RPMI8226 (cell line): Measurements from ENCODE around the gene FMN2.
"Not testable (repeated sequence)": the region's sequence is repeated elsewhere in the genome, so short reads cannot be mapped to it uniquely, and the experiment has no call there.

Source experiments
- DNase-seq: peaks from one replicate; pipeline ENCODE4 v3.0.0-alpha.2; 2015

FMN2 gene

GRCh38 chr1:240387051-240387450 lies 295.4 kb downstream of the FMN2 start:
- no peak for DNase-seq

DNA sequence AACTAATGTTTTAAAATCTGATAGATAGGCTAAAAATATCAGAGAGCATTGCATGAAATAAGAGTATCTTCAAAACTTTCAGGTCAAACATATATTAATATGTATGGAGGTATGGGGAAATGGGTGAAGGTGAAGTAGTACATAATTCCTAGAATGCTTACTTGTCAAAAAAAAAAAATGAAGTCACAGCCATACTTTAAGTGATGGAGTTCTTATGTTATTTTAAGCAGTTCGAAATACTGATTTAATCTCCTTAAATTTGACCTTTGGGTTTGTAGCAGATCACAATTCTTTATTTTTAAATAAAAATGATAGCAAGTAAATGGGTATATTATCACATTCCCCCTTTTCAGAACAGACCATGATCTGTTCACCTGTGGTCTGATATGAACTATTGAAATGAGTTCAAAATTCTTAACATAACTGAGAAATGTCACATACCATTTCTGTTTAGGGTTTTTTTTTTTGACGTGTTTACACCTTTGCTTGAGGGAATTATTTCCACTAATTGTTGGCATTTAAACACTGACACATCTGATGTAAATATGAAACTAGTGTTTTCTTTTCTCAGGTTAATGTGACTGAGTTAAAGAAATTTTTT lies 300.1 kb downstream of the FMN2 start:
- DNase-seq: no peak

DNA sequence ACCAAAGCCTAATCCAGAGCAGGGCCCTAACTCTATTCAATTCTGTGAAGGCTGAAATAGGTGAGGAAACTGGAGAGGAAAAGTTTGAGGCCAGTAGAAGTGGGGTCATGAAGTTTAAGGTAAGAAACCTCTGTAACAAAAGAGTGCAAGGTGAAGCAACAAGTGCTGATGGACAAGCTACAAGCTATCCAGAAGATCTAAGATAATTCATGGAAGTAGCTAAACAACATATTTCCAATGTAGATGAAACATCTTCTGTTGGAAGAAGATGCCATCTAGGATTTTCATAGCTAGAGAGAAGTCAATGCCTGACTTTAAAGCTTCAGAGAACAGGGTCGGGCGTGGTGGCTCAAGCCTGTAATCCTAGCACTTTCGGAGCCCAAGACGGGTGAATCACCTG lies 302.7 kb downstream of the FMN2 start:
- no peak for DNase-seq

- no peak for DNase-seq
Observed at GRCh38 chr1:240395336-240395735, 303.7 kb downstream of the FMN2 start.

DNA sequence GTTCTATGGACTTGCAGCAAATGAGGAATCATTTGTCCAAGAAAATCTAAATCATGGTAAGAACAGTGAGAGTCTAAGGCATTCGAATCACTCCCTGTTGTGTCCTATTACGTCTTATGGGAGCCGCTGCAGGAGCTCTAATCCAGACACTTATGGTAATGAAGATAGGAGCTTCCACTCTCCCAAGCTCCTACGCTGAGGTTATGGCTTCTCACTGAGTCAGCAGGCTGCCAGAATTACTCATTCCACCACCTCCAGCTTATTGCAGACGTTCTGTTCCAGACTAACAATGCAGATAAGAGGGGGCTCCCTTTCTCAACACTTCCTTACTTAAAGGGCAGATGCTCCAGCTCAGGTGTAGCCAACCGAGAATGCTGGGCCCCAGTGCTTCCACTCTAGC lies 307.7 kb downstream of the FMN2 start:
- no peak for DNase-seq

DNA sequence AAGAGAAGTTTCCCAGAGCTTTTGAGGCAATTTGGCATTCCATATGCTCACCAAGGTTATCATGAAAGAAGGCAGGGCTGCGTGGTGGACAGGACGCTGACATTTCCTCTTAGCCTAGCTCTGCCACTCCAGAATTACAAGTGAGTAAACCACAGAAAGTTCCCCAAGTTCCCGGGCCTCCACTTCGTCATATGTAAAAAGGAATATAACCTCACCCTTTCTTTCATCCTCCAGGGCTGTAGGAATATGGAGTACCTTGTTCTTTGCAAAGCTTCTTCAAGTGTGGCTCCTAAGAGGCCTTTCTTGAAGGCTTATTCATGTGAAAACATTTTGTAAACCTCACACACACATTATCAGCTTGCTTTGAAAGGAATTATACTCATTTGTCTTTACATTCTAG lies 310.0 kb downstream of the FMN2 start:
- DNase-seq: no peak

GRCh38 chr1:240402326-240402725 lies 310.6 kb downstream of the FMN2 start:
- DNase-seq: no peak

- DNase-seq: no peak
Observed at GRCh38 chr1:240404286-240404685, 312.6 kb downstream of the FMN2 start.

DNA sequence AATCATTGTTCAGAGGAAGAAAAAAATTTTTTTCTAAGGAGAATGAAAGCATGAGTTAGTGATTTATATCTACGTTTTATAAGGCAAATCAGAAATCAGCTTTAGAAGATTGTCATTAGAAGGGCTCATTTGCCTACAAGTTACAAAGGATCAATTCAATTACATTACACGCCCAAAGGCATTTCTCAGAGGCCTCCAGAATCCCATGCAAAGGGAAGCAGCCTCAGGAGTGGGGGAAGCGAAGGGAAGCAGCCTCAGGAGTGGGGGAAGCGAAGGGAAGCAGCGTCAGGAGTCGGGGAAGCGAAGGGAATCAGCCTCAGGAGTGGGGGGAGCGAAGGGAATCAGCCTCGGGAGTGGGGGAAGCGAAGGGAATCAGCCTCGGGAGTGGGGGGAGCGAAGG lies 314.1 kb downstream of the FMN2 start:
- DNase-seq: no peak

GRCh38 chr1:240407407-240407806 lies 315.7 kb downstream of the FMN2 start:
- DNase-seq: no peak

GRCh38 chr1:240409615-240410014 lies 317.9 kb downstream of the FMN2 start:
- DNase-seq: no peak

GRCh38 chr1:240413732-240414131 lies 322.0 kb downstream of the FMN2 start:
- no peak for DNase-seq

DNA sequence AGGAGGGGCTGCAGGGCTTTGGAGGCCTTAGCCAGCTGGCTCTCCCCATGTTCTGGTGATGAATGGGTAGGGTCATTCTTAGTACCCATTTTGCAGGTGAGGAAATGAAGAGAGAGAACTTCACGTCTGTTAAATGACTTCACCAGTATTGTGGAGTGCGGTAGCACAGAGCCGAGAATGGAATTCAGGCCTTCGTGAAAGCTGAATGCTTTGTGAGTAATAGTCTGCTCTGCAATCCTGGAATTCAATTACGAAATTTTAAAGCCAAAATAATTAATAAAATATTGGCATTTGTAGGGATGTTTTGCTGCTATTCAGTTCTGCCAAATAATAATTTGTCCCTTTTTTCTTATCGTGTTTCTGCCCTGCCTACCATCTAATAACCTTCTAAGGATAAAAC lies 322.6 kb downstream of the FMN2 start:
- no peak for DNase-seq

DNA sequence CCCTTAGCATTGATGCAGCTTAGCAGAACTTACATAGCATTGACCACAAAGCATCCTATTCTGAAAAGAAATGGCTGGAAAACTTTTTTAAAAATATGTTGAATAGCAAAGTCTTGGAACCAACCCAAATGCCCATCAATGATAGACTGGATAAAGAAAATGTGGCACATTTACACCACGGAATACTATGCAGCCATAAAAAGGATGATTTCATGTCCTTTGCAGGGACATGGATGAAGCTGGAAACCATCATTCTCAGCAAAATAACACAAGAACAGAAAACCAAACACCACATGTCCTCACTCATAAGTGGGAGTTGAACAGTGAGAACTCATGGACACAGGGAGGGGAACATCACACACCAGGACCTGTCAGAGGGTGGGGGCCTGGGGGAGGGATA lies 323.3 kb downstream of the FMN2 start:
- not testable (repeated sequence) for DNase-seq

DNA sequence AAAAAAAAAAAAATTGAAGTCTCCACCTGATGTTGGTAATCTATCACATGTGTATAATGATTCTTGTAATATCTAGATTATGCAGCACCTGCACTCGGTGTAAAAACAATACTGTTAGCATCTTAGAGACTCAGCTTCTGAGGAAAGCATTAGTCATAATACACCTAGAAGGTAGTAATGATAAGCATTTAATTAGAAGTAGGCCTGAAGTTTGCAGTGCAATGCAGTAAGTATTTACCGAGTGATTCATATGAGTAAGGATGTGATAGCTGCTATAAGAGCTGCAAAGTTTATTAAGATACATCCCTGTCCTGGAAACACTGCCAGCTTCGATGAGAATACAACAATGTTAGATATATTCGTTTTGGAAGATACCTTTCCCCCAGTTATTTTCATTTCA lies 323.8 kb downstream of the FMN2 start:
- DNase-seq: no peak

DNA sequence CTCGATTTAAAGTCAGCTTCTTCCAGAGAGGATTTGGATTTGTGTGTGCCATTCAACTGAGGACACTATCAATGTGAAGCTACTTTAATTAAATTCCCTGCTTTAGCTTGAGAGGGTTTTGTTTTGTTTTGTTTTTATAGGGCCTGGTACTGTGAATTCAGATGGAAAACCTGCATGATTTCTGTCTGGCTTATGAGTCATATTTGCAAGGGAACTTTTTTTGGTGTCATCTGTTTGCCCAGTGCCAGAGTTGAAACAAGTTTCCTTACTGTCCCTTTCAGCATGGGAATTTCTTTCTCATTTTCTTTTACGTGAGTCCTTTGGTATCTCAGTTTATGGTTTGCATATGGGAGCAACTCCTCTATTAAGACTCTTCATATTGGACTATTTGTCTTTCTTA lies 325.6 kb downstream of the FMN2 start:
- DNase-seq: no peak

GRCh38 chr1:240420766-240421165 lies 329.1 kb downstream of the FMN2 start:
- DNase-seq: no peak

DNA sequence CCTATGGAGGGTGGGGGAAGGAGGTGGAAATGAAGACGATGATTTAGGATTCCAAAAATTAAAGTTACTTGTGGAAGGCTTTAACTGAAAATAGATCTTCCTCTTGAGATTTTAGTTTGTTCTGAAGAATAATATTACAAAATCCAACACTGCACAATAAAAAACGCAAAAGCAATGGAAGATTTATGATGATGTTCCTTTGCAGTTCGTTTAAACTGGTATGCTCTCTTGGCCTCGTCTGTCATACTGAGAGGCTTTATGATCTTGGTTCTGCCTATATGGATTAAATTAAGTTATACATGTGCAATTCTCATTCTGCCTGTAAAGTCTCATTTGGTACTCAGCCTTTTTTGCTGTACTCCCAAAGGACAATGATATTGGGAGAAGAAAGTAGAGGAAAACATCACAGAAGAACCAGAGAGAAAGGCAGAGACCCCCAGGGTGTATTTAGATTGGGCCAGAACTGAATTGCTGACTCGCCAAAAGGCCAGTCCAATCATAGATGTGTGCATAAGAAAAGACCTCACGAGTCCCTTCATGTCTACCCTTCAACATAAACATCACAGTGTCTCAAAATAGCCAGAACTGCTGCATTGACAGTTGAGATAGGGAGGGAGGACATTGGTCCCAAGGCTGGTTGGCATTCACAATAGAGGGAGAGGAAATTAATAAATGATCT lies 331.7 kb downstream of the FMN2 start:
- DNase-seq: no peak

GRCh38 chr1:240424740-240425464 lies 333.2 kb downstream of the FMN2 start:
- no peak for DNase-seq

DNA sequence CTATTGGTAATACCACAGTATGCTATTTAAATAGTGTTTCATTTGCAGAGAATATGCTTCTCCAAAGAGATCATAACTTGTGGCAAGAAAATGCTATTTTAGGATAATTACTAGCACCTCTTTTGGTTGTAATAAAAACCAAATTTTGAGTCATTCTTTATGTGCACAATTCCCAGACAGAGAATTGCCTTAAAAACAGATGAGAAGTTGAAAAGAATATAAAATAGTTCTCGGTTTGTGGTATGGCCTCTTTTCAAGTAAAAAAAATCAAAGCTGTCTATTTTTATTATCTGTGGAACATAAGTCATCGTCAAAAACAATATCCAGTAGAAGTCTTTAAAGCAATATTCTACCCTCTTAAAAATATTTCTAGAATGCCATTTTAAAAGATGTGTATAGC lies 334.4 kb downstream of the FMN2 start:
- no peak for DNase-seq

DNA sequence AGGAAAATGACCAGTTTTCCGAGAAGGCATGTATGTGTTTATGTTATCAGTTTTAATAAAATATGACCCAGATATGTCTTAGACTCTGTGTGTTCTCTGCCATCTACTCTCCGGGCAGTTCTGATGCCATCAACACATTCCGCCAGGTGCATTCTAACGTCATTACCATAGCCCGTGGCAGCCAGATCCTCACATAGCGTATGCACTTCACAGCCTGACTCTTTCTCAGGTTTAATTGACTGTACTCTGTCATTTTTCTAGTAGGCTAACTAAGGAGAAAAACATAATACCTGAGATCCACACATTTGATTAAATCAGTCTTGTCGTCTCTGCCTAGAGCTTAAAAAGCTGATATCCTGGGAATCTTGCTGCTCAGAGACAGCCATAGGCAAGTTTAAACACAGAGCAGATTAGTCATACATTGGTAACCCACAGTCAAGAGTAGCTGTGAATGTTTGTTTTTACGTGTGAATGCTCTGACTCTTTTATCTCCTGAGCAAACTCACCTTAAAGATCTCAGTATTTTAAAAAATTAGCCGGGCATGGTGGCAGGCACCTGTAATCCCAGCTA lies 344.4 kb downstream of the FMN2 start:
- no peak for DNase-seq

DNA sequence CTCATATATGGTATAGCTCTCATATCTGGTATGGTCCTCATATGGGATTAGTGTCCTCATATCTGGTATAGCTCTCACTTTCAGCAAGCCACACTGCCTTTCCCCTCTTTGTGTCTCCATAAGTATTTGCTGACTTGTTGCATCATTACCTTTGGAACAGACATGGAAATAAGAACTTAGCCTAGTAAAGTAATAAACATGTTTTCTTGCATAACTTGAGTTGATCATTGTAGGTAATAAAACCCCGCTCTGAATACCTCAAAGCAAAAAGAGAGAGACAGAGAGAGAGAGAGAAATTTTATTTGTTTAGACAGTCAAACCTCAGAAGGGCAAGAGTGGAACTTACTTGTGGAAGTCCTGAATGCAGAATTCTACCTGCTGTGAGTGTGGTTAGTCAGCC lies 350.0 kb downstream of the FMN2 start:
- DNase-seq: no peak

- no peak for DNase-seq
Observed at GRCh38 chr1:240445369-240445768, 353.7 kb downstream of the FMN2 start.

GRCh38 chr1:240455228-240455821 lies 363.6 kb downstream of the FMN2 start:
- DNase-seq: no peak
